ENCODE measurements around the gene CBX4. TPM values are rescaled to one million over a fixed set of nuclear protein-coding genes. Genes with fewer than 3 reads are reported as not detected.
A peak's percentile ranks its signal among the peaks of the same experiment; 100 is the strongest.

CBX4 gene
- total RNA-seq, 2 experiments from 2014 or later: 98.9 to 110 TPM

DNA sequence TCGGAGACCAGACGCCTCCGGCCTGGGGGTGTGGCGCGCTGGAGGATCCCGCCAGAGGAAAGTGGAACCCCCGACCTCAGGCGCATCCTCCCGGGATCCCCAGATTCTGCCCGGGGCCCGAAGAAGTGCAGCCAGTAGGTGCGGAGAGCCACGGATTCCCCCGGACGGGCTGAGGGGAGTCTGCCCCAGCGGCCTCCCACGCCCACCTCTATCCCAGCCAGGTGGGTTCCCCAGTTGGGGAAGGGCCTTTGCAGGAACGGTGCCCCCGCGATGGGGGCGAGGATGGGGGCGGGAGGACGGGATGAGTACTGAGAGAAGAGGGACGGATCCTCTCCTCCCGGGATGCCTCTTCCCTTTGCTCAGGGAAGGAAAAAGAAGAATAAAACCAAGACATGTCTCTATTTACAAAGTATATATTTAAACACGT, 47.5 kb downstream of the CBX4 start:
- POLR2A ChIA-PET: no interaction called here
- no TSS peak for BruUV-seq (replicated peaks)
- H4K20me1 ChIP-seq (ENCODE audit: insufficient read depth, low read length): no peaks in the 10 kb centered on the region

DNA sequence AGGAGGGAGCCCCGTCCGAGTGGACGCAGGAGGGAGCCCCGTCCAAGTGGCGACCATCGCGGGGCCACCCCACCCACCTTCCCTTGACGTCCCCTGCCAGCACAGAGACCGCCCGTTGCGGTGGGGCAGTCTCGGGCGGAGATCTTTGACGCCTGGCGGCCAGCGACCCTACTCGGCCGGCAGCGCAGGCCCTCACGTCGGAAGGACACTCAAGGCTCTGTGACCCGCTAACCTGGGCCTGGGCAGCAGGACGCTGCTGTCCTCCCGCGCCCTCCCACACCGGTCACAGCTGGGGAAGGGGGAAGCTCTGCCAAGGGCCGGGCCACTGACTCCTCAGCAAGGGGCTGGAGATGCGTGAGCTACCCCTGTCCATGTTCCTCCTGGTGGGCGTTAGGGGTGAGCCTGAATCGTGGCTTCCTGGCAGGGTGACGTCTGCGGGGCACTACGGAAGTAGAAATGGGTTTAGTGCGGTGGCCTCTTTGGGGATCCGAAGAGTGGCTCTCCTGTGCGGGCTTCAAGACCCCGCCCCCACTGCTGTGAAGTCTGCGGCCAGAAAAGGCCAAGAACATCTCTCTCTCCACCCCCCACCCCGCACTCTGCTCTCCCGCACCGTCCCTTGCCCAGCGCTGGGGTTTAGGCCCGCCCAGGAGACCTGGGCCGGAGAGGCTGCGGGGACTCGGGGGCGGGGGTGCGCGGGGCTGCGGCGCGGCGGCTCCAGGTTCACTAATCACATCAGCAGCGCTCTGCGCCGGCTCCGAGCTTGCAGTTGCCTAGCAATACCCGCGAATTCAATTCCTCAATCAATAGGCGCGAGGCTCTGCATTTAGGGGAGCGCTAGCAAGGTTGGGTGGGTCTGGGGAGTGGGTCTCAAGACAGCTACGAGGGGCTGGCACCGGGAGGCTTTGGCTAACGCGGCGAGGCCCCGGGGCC, 48.2 kb downstream of the CBX4 start:
- Histone ChIP-seq H3K4me3 (ENCODE audit: low read depth, low read length, poor library complexity, severe bottlenecking) (no peak overlapping the region), H2AFZ (ENCODE audit: low read length) (no peak overlapping the region), H3K9me2 (ENCODE audit: insufficient read depth, low read length) (no peaks in the 10 kb centered on the region), H3K27ac (ENCODE audit: low read depth, low read length, poor library complexity, severe bottlenecking) (no peak overlapping the region), H3K4me1 (ENCODE audit: insufficient read depth, low read length, poor library complexity, severe bottlenecking) (peaks cover 15% of the 10 kb centered on the region), H3K79me2 (ENCODE audit: insufficient read depth, low read depth, low read length) (peaks cover 4% of the 10 kb centered on the region; the same call in 1 of the 2 replicates), H4K20me1 (ENCODE audit: insufficient read depth, low read length) (no peaks in the 10 kb centered on the region), H3K9me3 (ENCODE audit: low read length) (no peaks in the 10 kb centered on the region), H3K4me2 (ENCODE audit: low read length) (no peak overlapping the region), H3K36me3 (ENCODE audit: insufficient read depth, low read length) (peaks cover 8% of the 10 kb centered on the region)
- no TSS peak for BruUV-seq (replicated peaks)
- intact Hi-C loops (cut with micrococcal nuclease; ENCODE audit: unreplicated experiment): no loop called here
- TF ChIP-seq, protein P1, sequence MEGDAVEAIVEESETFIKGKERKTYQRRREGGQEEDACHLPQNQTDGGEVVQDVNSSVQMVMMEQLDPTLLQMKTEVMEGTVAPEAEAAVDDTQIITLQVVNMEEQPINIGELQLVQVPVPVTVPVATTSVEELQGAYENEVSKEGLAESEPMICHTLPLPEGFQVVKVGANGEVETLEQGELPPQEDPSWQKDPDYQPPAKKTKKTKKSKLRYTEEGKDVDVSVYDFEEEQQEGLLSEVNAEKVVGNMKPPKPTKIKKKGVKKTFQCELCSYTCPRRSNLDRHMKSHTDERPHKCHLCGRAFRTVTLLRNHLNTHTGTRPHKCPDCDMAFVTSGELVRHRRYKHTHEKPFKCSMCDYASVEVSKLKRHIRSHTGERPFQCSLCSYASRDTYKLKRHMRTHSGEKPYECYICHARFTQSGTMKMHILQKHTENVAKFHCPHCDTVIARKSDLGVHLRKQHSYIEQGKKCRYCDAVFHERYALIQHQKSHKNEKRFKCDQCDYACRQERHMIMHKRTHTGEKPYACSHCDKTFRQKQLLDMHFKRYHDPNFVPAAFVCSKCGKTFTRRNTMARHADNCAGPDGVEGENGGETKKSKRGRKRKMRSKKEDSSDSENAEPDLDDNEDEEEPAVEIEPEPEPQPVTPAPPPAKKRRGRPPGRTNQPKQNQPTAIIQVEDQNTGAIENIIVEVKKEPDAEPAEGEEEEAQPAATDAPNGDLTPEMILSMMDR (conservative IDR thresholded peaks at IDR 0.05; ENCODE audit: low read length): no peak
- TF ChIP-seq EZH2phosphoT487 (IDR thresholded peaks at IDR 0.05; ENCODE audit: borderline replicate concordance, low read depth, low read length): peak; percentile 91; the same call in 1 of the 2 replicates
- CTCF ChIA-PET (ENCODE audit: unreplicated experiment): no interaction called here
- DNase-seq (ENCODE audit: low spot score): no peak
- POLR2A ChIA-PET: no interaction called here

More for the DNA sequence above, 47.5 kb downstream of the CBX4 start:
- TF ChIP-seq EZH2phosphoT487 (IDR thresholded peaks at IDR 0.05; ENCODE audit: borderline replicate concordance, low read depth, low read length): peak; percentile 59; the same call in 1 of the 2 replicates
- TF ChIP-seq, protein P1 (conservative IDR thresholded peaks at IDR 0.05; ENCODE audit: low read length): no peak
- Histone ChIP-seq H2AFZ (ENCODE audit: low read length) (no peak overlapping the region), H3K79me2 (ENCODE audit: insufficient read depth, low read depth, low read length) (peaks cover 9% of the 10 kb centered on the region; the same call in 1 of the 2 replicates), H3K4me3 (ENCODE audit: low read depth, low read length, poor library complexity, severe bottlenecking) (no peak overlapping the region), H3K9me2 (ENCODE audit: insufficient read depth, low read length) (no peaks in the 10 kb centered on the region), H3K27ac (ENCODE audit: low read depth, low read length, poor library complexity, severe bottlenecking) (no peak overlapping the region), H3K4me2 (ENCODE audit: low read length) (no peak overlapping the region), H3K9me3 (ENCODE audit: low read length) (no peaks in the 10 kb centered on the region), H3K4me1 (ENCODE audit: insufficient read depth, low read length, poor library complexity, severe bottlenecking) (peaks cover 16% of the 10 kb centered on the region), H3K36me3 (ENCODE audit: insufficient read depth, low read length) (peaks cover 8% of the 10 kb centered on the region)
- intact Hi-C loops (cut with micrococcal nuclease; ENCODE audit: unreplicated experiment): no loop called here
- DNase-seq (ENCODE audit: low spot score): no peak
- CTCF ChIA-PET (ENCODE audit: unreplicated experiment): no interaction called here

Data from OCI-LY7 (cell line).